Vagina (tissue), 2 donors: ENCODE results near the gene SPACA9.

ENCODE experiments used
- POLR2A ChIP-seq, 2 donors: fragments of 450-650 bp; IDR thresholded peaks; one replicate each; pipeline ENCODE4 v1.6.1; 2017; ENCODE audit warnings: antibody characterized with exemption in 2 of 2, mild to moderate bottlenecking in 2 of 2, moderate library complexity in 2 of 2
- POLR2AphosphoS5 ChIP-seq, 2 donors: sonication (generic); formaldehyde crosslinking; IDR thresholded peaks; one replicate each; pipeline ENCODE4 v1.9.0; 2017; ENCODE audit warnings: antibody characterized with exemption in 2 of 2, mild to moderate bottlenecking in 2 of 2, low read depth in 1 of 2; ENCODE audit not compliant: insufficient read depth in 1 of 2
- TF ChIP-seq, protein P1 (sequence below), 3 experiments: fragments of 450-650 bp in 2 of 3; fragments of 200-600 bp in 1 of 3; sonication (generic) in 1 of 3; IDR thresholded peaks; one replicate each; pipeline ENCODE4 v1.5.1; 2017 to 2019; ENCODE audit warnings: antibody characterized with exemption in 3 of 3, mild to moderate bottlenecking in 2 of 3, moderate library complexity in 2 of 3

DNA sequence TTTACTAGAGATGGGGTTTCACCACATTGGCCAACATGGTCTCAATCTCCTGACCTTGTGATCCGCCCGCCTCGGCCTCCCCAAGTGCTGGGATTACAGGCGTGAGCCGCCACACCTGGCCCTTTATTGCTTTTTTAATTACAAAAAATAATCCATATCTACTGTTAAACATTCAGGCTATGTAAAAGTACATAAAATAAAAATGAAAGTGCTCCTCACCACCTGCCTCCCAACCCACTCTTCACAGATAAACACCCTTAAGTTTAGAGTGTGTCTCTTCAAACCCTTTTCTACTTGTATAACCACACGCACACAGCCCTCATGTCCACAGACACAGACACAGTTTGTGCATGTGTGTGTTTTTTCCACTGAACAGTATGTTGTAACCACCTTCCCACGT lies 49.0 kb downstream of the SPACA9 start:
- TF ChIP-seq, protein P1, sequence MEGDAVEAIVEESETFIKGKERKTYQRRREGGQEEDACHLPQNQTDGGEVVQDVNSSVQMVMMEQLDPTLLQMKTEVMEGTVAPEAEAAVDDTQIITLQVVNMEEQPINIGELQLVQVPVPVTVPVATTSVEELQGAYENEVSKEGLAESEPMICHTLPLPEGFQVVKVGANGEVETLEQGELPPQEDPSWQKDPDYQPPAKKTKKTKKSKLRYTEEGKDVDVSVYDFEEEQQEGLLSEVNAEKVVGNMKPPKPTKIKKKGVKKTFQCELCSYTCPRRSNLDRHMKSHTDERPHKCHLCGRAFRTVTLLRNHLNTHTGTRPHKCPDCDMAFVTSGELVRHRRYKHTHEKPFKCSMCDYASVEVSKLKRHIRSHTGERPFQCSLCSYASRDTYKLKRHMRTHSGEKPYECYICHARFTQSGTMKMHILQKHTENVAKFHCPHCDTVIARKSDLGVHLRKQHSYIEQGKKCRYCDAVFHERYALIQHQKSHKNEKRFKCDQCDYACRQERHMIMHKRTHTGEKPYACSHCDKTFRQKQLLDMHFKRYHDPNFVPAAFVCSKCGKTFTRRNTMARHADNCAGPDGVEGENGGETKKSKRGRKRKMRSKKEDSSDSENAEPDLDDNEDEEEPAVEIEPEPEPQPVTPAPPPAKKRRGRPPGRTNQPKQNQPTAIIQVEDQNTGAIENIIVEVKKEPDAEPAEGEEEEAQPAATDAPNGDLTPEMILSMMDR (IDR thresholded peaks at IDR 0.05): no peak
- no peak for TF ChIP-seq POLR2A (IDR thresholded peaks at IDR 0.05)
- no peak for TF ChIP-seq POLR2AphosphoS5 (IDR thresholded peaks at IDR 0.05; ENCODE audit: insufficient read depth in 1 of 2, low read depth in 1 of 2)
